Measurements from ENCODE around the gene FAM124B.
A peak's percentile ranks its signal among the peaks of the same experiment; 100 is the strongest.

FAM124B gene

DNA sequence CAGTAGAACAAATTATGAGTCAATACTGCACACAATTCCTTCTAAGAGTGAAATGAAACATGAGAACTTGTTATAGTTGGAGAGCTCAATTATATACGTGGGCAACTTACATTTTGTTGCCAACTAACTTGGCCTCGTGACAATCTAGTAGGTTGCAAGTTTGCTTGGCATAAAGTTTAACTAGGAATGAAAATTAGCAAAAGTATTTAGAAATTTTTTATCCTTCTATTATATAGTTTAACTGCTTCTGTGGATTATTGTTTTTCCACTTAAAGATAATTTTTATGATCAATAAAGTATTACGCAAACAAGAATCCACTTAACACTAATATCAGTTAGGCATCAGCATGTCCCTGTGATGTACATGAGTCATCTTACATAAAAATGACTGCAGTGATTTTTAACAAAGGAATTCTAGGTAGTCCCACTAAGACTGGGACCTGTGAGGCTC, 41.1 kb downstream of the FAM124B start:
- Mint-ChIP-seq H3K9me3 (no peaks in the 10 kb centered on the region), H3K4me1 (ENCODE audit: low read depth in 2 of 2) (no peaks in the 10 kb centered on the region), H3K4me3 (no peak overlapping the region), H3K27me3 (no peaks in the 10 kb centered on the region), H3K27ac (no peak overlapping the region), H3K36me3 (ENCODE audit: insufficient read depth) (peaks cover 2% of the 10 kb centered on the region)
- ATAC-seq (replicated peaks) = no peak
- DNase-seq = no peak

DNA sequence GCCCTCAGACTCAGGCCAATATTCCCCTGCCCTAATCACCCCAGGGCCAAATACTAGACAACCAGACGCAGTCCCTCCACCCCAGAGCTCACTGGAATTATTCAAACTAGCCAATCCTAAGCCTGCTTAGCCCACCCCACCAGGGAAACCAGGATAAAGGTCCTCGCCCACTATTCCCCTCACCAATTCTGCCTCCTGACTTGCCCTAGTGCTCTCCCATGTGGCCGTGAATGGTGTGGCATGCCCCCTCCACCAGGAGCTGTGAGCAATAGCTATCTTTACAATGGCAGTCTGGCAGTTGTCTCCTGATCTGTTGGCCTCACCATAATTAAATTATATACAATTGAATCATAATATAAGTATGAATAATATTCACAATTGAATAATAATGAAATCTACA, 42.3 kb downstream of the FAM124B start:
- DNase-seq = no peak
- no peaks in the 10 kb centered on the region for H3K9me3 Mint-ChIP-seq
- no peak for ATAC-seq (replicated peaks)
- H3K36me3 Mint-ChIP-seq (ENCODE audit: insufficient read depth) = peaks cover 2% of the 10 kb centered on the region
- H3K4me1 Mint-ChIP-seq (ENCODE audit: low read depth in 2 of 2) = no peaks in the 10 kb centered on the region
- H3K27me3 Mint-ChIP-seq = peaks cover 0 to 11% of the 10 kb centered on the region in 2 donors
- no peak overlapping the region for H3K4me3 Mint-ChIP-seq
- H3K27ac Mint-ChIP-seq = no peak overlapping the region

DNA sequence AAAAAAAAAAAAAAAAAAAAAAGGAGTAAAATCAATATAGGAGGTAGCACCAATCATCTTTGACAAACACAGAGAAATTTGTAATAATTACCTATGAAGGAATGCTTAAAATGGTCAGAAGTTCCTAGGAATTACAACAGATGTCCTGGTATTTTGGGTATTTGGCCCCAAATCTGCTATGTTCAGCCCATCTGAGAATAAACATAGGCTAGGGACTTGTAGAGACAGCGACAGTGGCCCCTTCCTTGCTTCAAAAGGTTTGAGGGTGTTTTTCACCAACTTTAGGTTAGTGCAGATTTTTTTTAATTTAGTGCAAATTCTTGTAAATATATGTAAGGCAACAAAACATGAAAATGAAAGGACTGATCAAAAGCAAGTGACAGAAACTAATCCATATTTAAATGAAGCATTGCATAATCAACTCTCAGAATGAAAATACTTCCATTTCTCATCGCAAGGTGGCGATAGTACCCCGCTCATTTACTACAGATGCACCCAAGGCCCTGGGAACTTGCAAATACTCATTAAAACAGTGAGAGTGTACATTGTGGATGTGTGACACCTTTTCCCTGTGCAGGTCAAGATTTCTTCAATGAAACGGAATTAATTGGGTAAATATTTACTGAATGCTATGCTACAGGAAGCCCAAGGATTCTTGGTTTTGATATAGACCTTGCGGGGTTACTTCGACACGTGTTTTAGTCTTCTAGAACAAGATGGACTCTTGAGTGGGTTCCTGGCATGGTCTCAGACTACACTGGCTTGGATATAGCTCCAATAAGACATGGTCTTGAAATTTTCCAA, 44.6 kb downstream of the FAM124B start:
- H3K27me3 Mint-ChIP-seq = peaks cover 7 to 17% of the 10 kb centered on the region in 2 donors
- no peak overlapping the region for H3K27ac Mint-ChIP-seq

DNA sequence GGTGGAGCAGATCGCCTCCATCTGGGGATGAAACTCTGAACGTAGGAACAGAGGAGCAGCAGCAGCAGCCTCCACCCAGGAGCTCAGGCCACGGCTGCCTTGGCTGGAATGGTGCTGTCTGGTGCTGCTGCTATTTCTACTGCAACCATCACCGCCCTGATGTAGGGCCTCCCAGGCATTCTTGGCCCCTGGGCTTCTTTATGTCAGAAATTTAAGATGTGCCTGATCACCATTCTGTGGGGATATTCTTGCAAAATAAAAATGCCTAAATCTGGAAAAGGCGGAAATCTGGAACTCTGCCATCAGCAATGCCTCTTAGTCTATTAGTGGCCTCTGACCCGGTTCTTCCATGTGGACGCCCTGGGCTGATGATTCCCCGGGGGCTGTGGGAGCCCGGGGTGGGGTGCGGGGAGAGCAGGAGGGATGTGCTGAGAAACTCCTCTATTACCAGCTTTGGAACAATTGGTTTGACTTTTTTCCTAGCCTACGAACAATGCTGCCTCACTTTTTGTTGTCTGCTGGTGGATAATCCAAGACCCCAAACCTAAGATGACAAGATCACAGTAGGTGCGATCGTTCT, 47.2 kb downstream of the FAM124B start:
- no peak for DNase-seq

More for the DNA sequence above, 44.6 kb downstream of the FAM124B start:
- DNase-seq = peak; percentile 55 to 62 (median 55)
- Mint-ChIP-seq H3K4me1 (ENCODE audit: low read depth in 2 of 2) (no peaks in the 10 kb centered on the region), H3K36me3 (ENCODE audit: insufficient read depth) (peaks cover 2% of the 10 kb centered on the region), H3K9me3 (no peaks in the 10 kb centered on the region), H3K4me3 (no peak overlapping the region)
- peak; percentile 69 for ATAC-seq (replicated peaks)

DNA sequence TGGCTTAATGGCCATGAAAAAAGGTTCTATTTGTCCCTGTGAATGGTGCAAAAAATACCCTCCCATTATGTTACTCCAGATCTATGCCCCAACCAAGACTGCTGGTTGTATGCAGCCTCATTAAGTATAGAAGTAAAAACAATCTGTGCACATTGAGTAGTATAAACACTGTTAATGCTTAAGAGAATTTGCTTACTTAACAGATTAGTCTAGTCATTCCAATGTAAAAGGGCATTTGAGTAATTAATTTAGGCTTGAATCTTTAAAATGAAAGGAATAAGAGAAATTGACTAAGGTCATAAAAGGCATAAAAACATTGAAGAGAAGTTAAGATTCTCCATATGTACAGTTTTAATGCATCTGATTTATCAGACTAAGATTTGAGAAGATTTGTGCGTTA, 51.2 kb downstream of the FAM124B start:
- no peak overlapping the region for H3K27ac Mint-ChIP-seq
- peaks cover 26 to 42% of the 10 kb centered on the region in 2 donors for H3K27me3 Mint-ChIP-seq
- no peaks in the 10 kb centered on the region for H3K36me3 Mint-ChIP-seq (ENCODE audit: insufficient read depth)
- H3K9me3 Mint-ChIP-seq = no peaks in the 10 kb centered on the region
- DNase-seq = no peak
- H3K4me1 Mint-ChIP-seq (ENCODE audit: low read depth in 2 of 2) = no peaks in the 10 kb centered on the region
- H3K4me3 Mint-ChIP-seq = no peak overlapping the region
- ATAC-seq (replicated peaks) = no peak

More for the DNA sequence above, 47.2 kb downstream of the FAM124B start:
- Mint-ChIP-seq H3K27ac (no peak overlapping the region), H3K4me3 (no peak overlapping the region), H3K36me3 (ENCODE audit: insufficient read depth) (peaks cover 2% of the 10 kb centered on the region), H3K4me1 (ENCODE audit: low read depth in 2 of 2) (no peaks in the 10 kb centered on the region), H3K9me3 (no peaks in the 10 kb centered on the region), H3K27me3 (peaks cover 16 to 27% of the 10 kb centered on the region in 2 donors)
- ATAC-seq (replicated peaks) = no peak

DNA sequence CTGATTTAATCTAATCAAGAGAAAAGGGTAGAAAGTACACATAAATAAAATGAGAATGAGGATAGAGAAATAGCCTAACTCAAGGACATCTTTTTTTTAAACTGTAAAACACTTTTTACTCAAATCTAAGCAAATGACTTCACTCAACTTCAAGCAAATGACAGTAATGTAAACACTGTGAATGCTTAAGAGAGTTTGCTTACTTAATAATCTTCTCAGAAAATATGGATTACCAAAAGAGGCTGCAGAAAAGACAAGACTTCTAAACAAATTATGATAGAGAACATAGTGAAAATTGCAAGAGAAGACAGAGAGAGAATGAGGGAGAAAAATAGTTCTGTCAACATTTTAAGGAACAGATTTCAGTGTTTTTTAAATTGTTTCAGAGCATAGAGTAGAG, 52.5 kb downstream of the FAM124B start:
- no peak for DNase-seq
- Mint-ChIP-seq H3K27ac (no peak overlapping the region), H3K27me3 (peaks cover 26 to 29% of the 10 kb centered on the region in 2 donors), H3K4me3 (no peak overlapping the region), H3K4me1 (ENCODE audit: low read depth in 2 of 2) (no peaks in the 10 kb centered on the region), H3K9me3 (no peaks in the 10 kb centered on the region), H3K36me3 (ENCODE audit: insufficient read depth) (no peaks in the 10 kb centered on the region)
- ATAC-seq (replicated peaks) = no peak

DNA sequence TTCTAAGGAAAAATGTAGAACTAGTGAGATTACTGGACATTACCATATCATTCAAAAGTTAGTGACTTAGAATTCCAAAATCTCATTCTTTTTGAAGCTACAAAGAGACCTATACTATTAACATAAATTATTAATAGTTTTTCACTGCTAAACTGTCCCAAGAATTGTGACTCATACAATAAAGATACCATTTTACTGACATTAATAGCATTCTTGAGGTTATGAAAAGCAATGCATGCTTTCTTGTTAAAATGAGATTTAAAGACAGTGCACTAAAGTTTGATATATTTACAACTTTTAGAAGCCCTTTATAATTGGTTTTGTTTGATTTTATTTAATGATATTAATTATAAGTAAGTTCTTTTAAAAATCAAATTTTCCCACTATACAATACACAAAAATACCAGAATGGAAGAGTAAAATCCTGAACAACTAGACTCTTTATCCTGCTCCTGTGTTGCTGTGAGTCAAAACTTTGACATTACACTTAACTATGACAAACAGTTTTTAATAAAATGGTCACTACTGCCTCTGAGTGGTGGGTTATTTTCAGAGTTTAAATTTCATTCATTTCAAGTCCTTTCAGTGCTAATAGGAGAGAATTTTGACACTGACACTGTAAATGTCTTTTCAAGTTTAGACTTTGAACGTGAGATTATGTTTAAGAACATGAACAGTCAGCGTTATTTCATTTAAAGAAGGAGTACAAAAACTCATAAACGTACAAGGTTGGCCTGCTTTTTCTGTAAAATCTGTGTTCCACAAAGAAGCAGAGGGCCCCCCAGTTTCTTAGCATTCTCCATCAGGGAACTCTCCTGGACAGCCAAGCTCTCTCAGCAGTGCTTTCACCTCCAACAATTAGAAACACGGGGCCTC, 54.5 kb downstream of the FAM124B start:
- no peak overlapping the region for H3K27ac Mint-ChIP-seq

DNA sequence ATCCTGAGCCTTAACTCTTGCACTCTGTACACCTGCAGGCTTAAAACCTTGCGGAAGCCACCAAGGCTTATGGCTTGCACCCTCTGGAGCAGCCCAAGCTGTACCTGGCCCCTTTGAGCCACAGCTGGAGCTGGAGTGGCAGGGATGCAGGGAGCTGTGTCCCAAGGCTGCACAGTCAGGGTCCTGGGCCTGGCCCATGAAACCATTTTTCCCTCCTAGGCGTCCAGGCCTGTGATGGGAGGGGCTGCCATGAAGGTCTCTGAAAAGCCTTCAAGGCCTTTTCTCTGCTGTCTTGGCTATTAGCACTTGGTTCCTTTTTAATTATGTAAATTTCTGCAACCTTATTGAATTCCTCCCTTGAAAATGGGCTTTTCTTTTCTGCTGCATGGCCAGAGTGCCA, 56.4 kb downstream of the FAM124B start:
- H3K27ac Mint-ChIP-seq = no peak overlapping the region
- no peak overlapping the region for H3K4me3 Mint-ChIP-seq
- peaks cover 14 to 23% of the 10 kb centered on the region in 2 donors for H3K27me3 Mint-ChIP-seq
- H3K9me3 Mint-ChIP-seq = no peaks in the 10 kb centered on the region
- no peaks in the 10 kb centered on the region for H3K36me3 Mint-ChIP-seq (ENCODE audit: insufficient read depth)
- no peak for ATAC-seq (replicated peaks)
- H3K4me1 Mint-ChIP-seq (ENCODE audit: low read depth in 2 of 2) = no peaks in the 10 kb centered on the region
- DNase-seq = no peak

More for the DNA sequence above, 54.5 kb downstream of the FAM124B start:
- peaks cover 24 to 33% of the 10 kb centered on the region in 2 donors for H3K27me3 Mint-ChIP-seq
- ATAC-seq (replicated peaks) (no peak), DNase-seq (no peak)
- H3K9me3 Mint-ChIP-seq = no peaks in the 10 kb centered on the region
- no peak overlapping the region for H3K4me3 Mint-ChIP-seq
- no peaks in the 10 kb centered on the region for H3K36me3 Mint-ChIP-seq (ENCODE audit: insufficient read depth)
- no peaks in the 10 kb centered on the region for H3K4me1 Mint-ChIP-seq (ENCODE audit: low read depth in 2 of 2)

DNA sequence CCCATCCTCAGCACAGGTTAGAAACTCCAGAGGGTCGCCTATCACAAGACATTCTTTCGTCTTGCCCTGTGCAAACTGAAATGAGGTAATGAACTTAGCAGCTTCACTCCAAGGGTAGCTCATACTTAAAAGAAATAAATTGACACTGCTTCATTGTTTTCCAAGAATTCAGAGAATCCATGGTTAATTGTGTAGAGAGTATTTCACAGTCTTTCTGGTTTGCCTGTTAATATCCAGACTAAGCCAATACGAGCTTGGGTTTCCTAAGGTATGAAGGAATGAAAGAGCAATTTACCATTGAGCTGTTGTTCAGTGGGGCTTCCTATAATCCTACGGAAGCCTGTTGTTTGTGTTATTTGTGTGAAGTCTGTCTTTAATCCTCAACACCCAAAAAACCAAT, 58.7 kb downstream of the FAM124B start:
- Mint-ChIP-seq H3K9me3 (no peaks in the 10 kb centered on the region), H3K4me1 (ENCODE audit: low read depth in 2 of 2) (no peaks in the 10 kb centered on the region), H3K27ac (no peak overlapping the region), H3K4me3 (no peak overlapping the region), H3K36me3 (ENCODE audit: insufficient read depth) (no peaks in the 10 kb centered on the region), H3K27me3 (peaks cover 11 to 22% of the 10 kb centered on the region in 2 donors)
- ATAC-seq (replicated peaks) (no peak), DNase-seq (no peak)

DNA sequence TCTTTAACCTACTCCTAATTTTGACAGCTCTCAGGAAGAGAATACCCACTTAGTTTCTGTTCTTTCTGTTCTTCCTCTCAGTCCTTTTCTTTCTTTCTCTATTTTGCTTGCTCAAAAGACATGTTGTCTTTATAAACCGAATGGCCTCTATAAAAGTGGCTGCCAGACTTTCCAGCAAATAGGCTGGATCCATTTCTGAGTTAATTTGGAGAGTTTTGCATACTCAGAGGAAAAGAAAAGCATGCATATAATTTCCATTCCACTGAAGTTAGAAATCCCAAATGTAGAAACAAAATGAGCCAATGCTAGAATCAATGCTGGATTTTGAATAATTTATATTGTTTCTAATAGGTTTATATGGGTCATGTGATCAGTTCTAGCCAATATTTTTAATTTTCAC, 65.9 kb downstream of the FAM124B start:
- Mint-ChIP-seq H3K27ac (no peak overlapping the region), H3K9me3 (no peaks in the 10 kb centered on the region), H3K27me3 (peaks cover 32 to 40% of the 10 kb centered on the region in 2 donors), H3K36me3 (ENCODE audit: insufficient read depth) (peaks cover 2% of the 10 kb centered on the region), H3K4me1 (ENCODE audit: low read depth in 2 of 2) (no peaks in the 10 kb centered on the region), H3K4me3 (no peak overlapping the region)
- DNase-seq (no peak), ATAC-seq (replicated peaks) (no peak)

DNA sequence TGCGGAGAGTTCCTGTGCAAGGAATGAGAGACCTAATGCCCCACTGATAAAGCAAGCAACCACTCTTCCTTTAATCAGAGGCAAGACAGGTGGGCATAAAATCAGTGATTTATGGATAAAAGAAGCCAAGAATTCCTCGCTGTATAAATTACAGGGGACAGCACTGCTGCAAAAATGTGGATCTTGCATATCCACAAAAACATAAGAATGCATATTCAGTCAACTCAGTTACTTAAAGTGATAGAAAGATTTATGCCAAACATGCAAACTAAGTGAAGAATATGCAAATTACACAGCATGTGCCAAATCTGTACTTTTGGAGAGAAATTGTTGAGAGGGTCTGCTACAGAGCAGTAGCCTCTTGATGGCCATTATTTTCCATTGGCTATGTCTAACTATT, 67.2 kb downstream of the FAM124B start:
- Mint-ChIP-seq H3K36me3 (ENCODE audit: insufficient read depth) (peaks cover 2% of the 10 kb centered on the region), H3K27me3 (peaks cover 32 to 46% of the 10 kb centered on the region in 2 donors), H3K9me3 (no peaks in the 10 kb centered on the region), H3K4me1 (ENCODE audit: low read depth in 2 of 2) (no peaks in the 10 kb centered on the region), H3K27ac (no peak overlapping the region), H3K4me3 (no peak overlapping the region)
- ATAC-seq (replicated peaks) (no peak), DNase-seq (no peak)

DNA sequence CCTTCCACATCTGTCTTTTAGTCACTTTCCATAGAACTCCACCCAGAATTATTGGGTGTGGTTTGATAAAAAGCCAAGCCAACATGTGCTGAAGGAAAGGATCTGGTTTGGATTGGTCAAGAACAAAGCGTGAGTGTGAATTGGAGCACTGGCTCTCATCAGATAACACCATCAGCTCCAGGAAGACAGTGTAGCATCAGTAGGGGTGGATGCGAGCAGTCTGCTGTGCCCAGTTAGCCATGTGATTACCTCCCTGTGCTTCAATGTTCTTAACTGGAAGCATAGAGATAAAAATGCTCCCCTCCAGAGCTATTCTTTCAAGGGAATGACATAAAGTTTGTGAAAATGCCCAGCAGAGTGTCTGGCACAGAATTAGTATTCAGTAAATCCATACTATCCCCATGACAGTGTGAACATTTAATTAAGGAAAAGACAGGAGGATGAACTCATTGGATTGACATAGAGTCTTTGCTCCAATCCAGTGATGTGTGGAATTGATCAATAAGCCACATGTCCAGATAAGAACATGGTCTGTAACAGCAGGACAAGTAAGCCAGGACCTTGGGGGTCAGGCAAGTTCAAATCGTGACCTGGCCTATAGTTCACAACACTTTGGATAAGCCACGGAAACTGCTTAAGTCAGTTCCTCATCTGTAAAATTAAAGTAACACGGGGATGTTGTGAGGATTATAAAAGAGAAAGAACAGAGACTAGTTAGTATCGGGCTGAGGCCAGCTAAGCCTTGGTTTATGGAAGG, 68.0 kb downstream of the FAM124B start:
- ATAC-seq (replicated peaks) (no peak), DNase-seq (no peak)
- Mint-ChIP-seq H3K27ac (no peak overlapping the region), H3K27me3 (peaks cover 34 to 47% of the 10 kb centered on the region in 2 donors), H3K4me1 (ENCODE audit: low read depth in 2 of 2) (no peaks in the 10 kb centered on the region), H3K36me3 (ENCODE audit: insufficient read depth) (peaks cover 2% of the 10 kb centered on the region), H3K4me3 (no peak overlapping the region), H3K9me3 (no peaks in the 10 kb centered on the region)

DNA sequence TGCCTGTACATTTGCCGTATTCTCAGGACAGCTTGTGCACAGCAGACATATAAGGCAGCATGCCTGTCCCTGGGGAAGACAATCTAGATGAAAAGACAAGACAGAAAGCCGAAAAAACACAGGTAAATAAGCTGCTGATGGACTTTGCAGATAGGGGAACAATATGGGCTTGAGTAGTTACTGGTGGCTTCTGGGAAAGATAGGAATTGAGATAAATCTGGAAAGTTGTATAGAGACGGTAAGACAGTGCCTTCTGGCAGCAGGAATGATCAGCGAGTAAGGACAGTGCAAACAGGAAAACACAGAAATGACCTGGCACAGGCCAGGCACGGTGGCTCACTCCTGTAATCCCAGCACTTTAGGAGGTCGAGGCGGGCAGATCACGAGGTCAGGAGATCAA, 70.2 kb downstream of the FAM124B start:
- no peaks in the 10 kb centered on the region for H3K4me1 Mint-ChIP-seq (ENCODE audit: low read depth in 2 of 2)
- H3K36me3 Mint-ChIP-seq (ENCODE audit: insufficient read depth) = no peaks in the 10 kb centered on the region
- ATAC-seq (replicated peaks) (no peak), DNase-seq (no peak)
- peaks cover 42 to 60% of the 10 kb centered on the region in 2 donors for H3K27me3 Mint-ChIP-seq
- H3K9me3 Mint-ChIP-seq = no peaks in the 10 kb centered on the region
- H3K27ac Mint-ChIP-seq = no peak overlapping the region
- H3K4me3 Mint-ChIP-seq = no peak overlapping the region

Data from effector memory CD8-positive, alpha-beta T cell (primary cell).